Measurements from ENCODE around the gene FAM222A. TPM values are rescaled to one million over a fixed set of nuclear protein-coding genes. Genes with fewer than 3 reads are reported as not detected.

FAM222A gene
- total and polyA plus RNA-seq, 2 of the 8 experiments (the other 6 are each of a cell fraction or from before 2014, with no cell fraction given): 0.94 to 1.1 TPM

- H3K4me2 ChIP-seq (ENCODE audit: insufficient read depth in 1 of 2, low read depth in 2 of 2, low read length in 2 of 2): peak overlapping the region in 1 of 2 experiments; percentile 56; a peak in 3 of 4 replicates
- no peak overlapping the region for H3K18ac ChIP-seq (ENCODE audit: extremely low read depth, low read length)
- H3K4me3 ChIP-seq (ENCODE audit: extremely low read depth in 1 of 4, insufficient read depth in 2 of 4, low read depth in 3 of 4, low read length in 4 of 4): peak overlapping the region in 1 of 4 experiments; percentile 67; a peak in 3 of 8 replicates
- H4K91ac ChIP-seq (replicated peaks; ENCODE audit: insufficient read length, low read length): no peak overlapping the region
- no peak overlapping the region for H3K9ac ChIP-seq (replicated peaks in 1 of 4; ENCODE audit: extremely low read depth in 1 of 4, low read depth in 3 of 4, low read length in 3 of 4)
- H3K79me1 ChIP-seq (ENCODE audit: low read depth, low read length): no peaks in the 10 kb centered on the region
- H3K79me2 ChIP-seq (ENCODE audit: control insufficient read depth in 1 of 2, insufficient read depth in 2 of 2, low read length in 2 of 2): no peaks in the 10 kb centered on the region
- WGBS, 2 experiments (ENCODE audit: extremely low coverage in 1 of 2, insufficient coverage in 1 of 2, insufficient read length in 1 of 2, insufficient replicate concordance in 2 of 2, low coverage in 1 of 2, low lambda C conversion rate in 2 of 2, missing lambda C conversion rate in 1 of 2): 69% methylated on average over 12 of the region's 19 CpGs; no CpG with 5 or more reads in 1 of the 2 experiments
- no peak overlapping the region for H2BK12ac ChIP-seq (ENCODE audit: low read depth, low read length)
- H3K4ac ChIP-seq (replicated peaks; ENCODE audit: insufficient read length, low read depth, low read length): no peak overlapping the region
- no peak overlapping the region; the same call in 1 of the 2 replicates for H4K8ac ChIP-seq (ENCODE audit: extremely low read depth, insufficient read depth, low read length)
- no peak overlapping the region for H2BK120ac ChIP-seq (replicated peaks; ENCODE audit: low read depth, low read length)
- peaks cover 4 to 56% (median 50%) of the 10 kb centered on the region in 4 experiments for H3K27me3 ChIP-seq (replicated peaks in 1 of 4; ENCODE audit: control insufficient read depth in 3 of 4, extremely low read depth in 1 of 4, insufficient read depth in 3 of 4, low read length in 3 of 4)
- peak overlapping the region; percentile 39; the same call in 1 of the 2 replicates for H2AK5ac ChIP-seq (ENCODE audit: low read depth, low read length)
- no peak overlapping the region for H2BK15ac ChIP-seq (ENCODE audit: low read length)
- no peak overlapping the region for H4K5ac ChIP-seq (ENCODE audit: insufficient read length, low read depth, low read length)
- ChIA-PET POLR2A (ENCODE audit: partially characterized antibody) (interaction anchor here (0.6 to 1.9 kb wide), 5 partner anchors 8 to 97 kb away, joined by 3 to 9 read pairs (median 5); no protein-coding TSS in a partner anchor), CTCF (ENCODE audit: partially characterized antibody) (interaction anchor here (0.7 to 7.4 kb wide), 18 partner anchors 8 to 192 kb away, joined by 3 to 64 read pairs (median 4); no protein-coding TSS in a partner anchor)
- TF ChIP-seq CREB1 (IDR thresholded peaks at IDR 0.05): peak; percentile 93
- no peak for TF ChIP-seq NRF1 (IDR thresholded peaks at IDR 0.05; ENCODE audit: low read depth, low read length)
- TF ChIP-seq POLR2A (IDR thresholded peaks at IDR 0.05; ENCODE audit: control extremely low read depth in 1 of 2, low read depth in 2 of 2, low read length in 2 of 2): no peak
- no peak overlapping the region for H3K23ac ChIP-seq (ENCODE audit: insufficient read length)
- no peaks in the 10 kb centered on the region for H3K36me3 ChIP-seq (ENCODE audit: control insufficient read depth in 2 of 4, insufficient read depth in 4 of 4, low read length in 3 of 4)
- peaks cover 10% of the 10 kb centered on the region; the same call in 1 of the 2 replicates for H3K23me2 ChIP-seq (ENCODE audit: low read depth, low read length)
- H2AFZ ChIP-seq (ENCODE audit: low read length): no peak overlapping the region
- no peak overlapping the region for H3K14ac ChIP-seq (ENCODE audit: insufficient read length)
- H2BK20ac ChIP-seq (ENCODE audit: low read length): no peak overlapping the region
- no peak overlapping the region for H3K27ac ChIP-seq (ENCODE audit: low read depth, low read length)
- H3K4me1 ChIP-seq (replicated peaks in 1 of 4; ENCODE audit: control insufficient read depth in 3 of 4, insufficient read depth in 4 of 4, low read length in 3 of 4): peaks cover 6 to 40% (median 20%) of the 10 kb centered on the region in 4 experiments
- no peaks in the 10 kb centered on the region for H3K9me3 ChIP-seq (ENCODE audit: insufficient read depth in 2 of 2, low read depth in 1 of 2, low read length in 1 of 2)
- peaks cover 2 to 10% of the 10 kb centered on the region in 2 experiments for H4K20me1 ChIP-seq (replicated peaks in 1 of 2; ENCODE audit: control insufficient read depth in 1 of 2, insufficient read depth in 2 of 2, low read length in 2 of 2)
- no peak overlapping the region for H2BK5ac ChIP-seq (ENCODE audit: low read depth, low read length)
- H3K56ac ChIP-seq (replicated peaks; ENCODE audit: insufficient read length, low read depth, low read length): no peak overlapping the region
- FAIRE-seq: no peak
- DNase-seq (ENCODE audit: low read depth in 1 of 2, low spot score in 2 of 2): peak in 1 of 2 experiments; percentile 74
These were observed 1.9 kb downstream of the FAM222A start for GRCh38 chr12:109715310-109716091.
